ENCODE results near the gene HS2ST1. TPM values are rescaled to one million over a fixed set of nuclear protein-coding genes. Genes with fewer than 3 reads are reported as not detected.
"Not testable (repeated sequence)": the region's sequence is repeated elsewhere in the genome, so short reads cannot be mapped to it uniquely, and the experiment has no call there.

The HS2ST1 gene
- total RNA-seq, 2 donors from 2014 or later = 29.0 to 31.5 TPM

DNA sequence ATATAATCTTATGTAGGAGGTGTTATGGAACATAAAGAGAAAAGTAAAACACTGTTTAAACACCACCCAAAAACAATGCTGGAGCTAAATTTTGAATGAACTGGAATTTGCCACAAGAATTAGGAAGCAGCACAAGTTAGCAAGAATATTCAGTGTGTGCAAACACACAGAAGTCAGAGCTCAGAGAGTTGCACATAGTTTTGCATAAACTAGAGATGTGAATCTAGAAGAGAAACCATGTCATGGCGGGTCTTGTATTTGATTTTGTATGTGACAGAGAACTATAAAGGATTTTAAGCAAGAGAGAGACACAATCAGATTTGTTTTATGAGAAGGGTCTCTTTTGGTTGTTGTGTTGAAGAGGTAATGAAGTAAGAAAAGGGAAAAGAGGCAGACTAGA lies 38.7 kb upstream of the HS2ST1 start:
- Histone ChIP-seq H3K27ac (ENCODE audit: low read depth, low read length) (no peak overlapping the region), H3K4me1 (ENCODE audit: control insufficient read depth, insufficient read depth, low read length) (no peaks in the 10 kb centered on the region), H3K4me3 (ENCODE audit: low read length) (no peak overlapping the region), H3K9ac (ENCODE audit: extremely low read depth, low read length, poor library complexity, severe bottlenecking) (no peak overlapping the region), H3K27me3 (ENCODE audit: control insufficient read depth, insufficient read depth, low read length, poor library complexity, severe bottlenecking) (no peaks in the 10 kb centered on the region), H3K36me3 (ENCODE audit: control insufficient read depth, insufficient read depth, low read length) (peaks cover 47% of the 10 kb centered on the region), H3K9me3 (ENCODE audit: control insufficient read depth, low read length) (no peaks in the 10 kb centered on the region)
- 86 to 100% methylated on average over 1 of the region's 1 CpG for WGBS, 2 experiments (ENCODE audit: insufficient coverage in 1 of 2, insufficient read length in 1 of 2)
- Mint-ChIP-seq H3K36me3 (ENCODE audit: low read depth) (peaks cover 34% of the 10 kb centered on the region), H3K4me3 (no peak overlapping the region), H3K27me3 (ENCODE audit: insufficient read depth) (no peaks in the 10 kb centered on the region), H3K4me1 (peaks cover 6% of the 10 kb centered on the region), H3K27ac (no peak overlapping the region), H3K9me3 (peaks cover 2% of the 10 kb centered on the region)
- no peak for TF ChIP-seq CTCF (conservative IDR thresholded peaks at IDR 0.05)
- DNase-seq = no peak

DNA sequence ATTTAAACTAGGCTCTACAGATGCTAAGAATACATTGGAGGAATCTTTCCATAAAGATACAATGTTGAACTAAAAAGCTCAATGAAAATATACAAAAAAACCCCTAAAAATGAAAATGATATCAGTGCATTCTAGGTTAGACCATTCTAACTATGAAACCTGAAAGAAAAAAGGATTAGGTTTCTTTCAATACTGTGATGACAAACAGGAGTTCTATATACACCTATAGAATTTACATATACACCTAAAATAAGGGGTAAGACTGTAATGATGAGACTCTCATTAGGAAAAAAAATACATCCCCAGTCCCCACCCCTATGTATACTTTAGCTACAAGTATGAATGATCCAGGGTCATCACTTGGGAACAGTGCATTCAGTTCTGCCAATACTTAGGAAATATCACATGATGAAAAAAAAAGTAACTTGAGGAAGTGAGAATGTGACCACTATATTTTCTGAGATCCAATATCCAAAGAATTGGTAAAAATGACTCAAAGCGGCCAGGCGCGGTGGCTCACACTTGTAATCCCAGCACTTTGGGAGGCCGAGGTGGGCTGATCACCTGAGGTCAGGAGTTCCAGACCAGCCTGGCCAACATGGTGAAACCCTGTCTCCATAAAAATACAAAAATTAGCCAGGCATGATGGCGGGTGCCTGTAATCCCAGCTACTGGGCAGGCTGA lies 26.8 kb upstream of the HS2ST1 start:
- no peak overlapping the region for H3K27ac Mint-ChIP-seq

GRCh38 chr1:86888327-86888726 lies 26.1 kb upstream of the HS2ST1 start:
- H3K27ac ChIP-seq (ENCODE audit: low read depth, low read length) = no peak overlapping the region
- H3K4me3 ChIP-seq (ENCODE audit: low read length) = no peak overlapping the region
- WGBS, 2 experiments (ENCODE audit: insufficient coverage in 1 of 2, insufficient read length in 1 of 2) = 98% methylated on average over 5 of the region's 5 CpGs; no CpG with 5 or more reads in 1 of the 2 experiments
- peaks cover 29% of the 10 kb centered on the region for H3K36me3 Mint-ChIP-seq (ENCODE audit: low read depth)
- H3K27me3 Mint-ChIP-seq (ENCODE audit: insufficient read depth) = no peaks in the 10 kb centered on the region
- H3K4me1 Mint-ChIP-seq = no peaks in the 10 kb centered on the region
- no peaks in the 10 kb centered on the region for H3K9me3 ChIP-seq (ENCODE audit: control insufficient read depth, low read length)
- no peak overlapping the region for H3K27ac Mint-ChIP-seq
- H3K27me3 ChIP-seq (ENCODE audit: control insufficient read depth, insufficient read depth, low read length, poor library complexity, severe bottlenecking) = no peaks in the 10 kb centered on the region
- peaks cover 33% of the 10 kb centered on the region for H3K36me3 ChIP-seq (ENCODE audit: control insufficient read depth, insufficient read depth, low read length)
- no peak overlapping the region for H3K9ac ChIP-seq (ENCODE audit: extremely low read depth, low read length, poor library complexity, severe bottlenecking)
- H3K9me3 Mint-ChIP-seq = no peaks in the 10 kb centered on the region
- no peaks in the 10 kb centered on the region for H3K4me1 ChIP-seq (ENCODE audit: control insufficient read depth, insufficient read depth, low read length)
- no peak for TF ChIP-seq CTCF (conservative IDR thresholded peaks at IDR 0.05)
- no peak for DNase-seq
- no peak overlapping the region for H3K4me3 Mint-ChIP-seq

More for the DNA sequence above, 26.8 kb upstream of the HS2ST1 start:
- H3K4me3 ChIP-seq (ENCODE audit: low read length) = no peak overlapping the region
- no peaks in the 10 kb centered on the region for H3K27me3 Mint-ChIP-seq (ENCODE audit: insufficient read depth)
- peaks cover 31% of the 10 kb centered on the region for H3K36me3 ChIP-seq (ENCODE audit: control insufficient read depth, insufficient read depth, low read length)
- no peak for TF ChIP-seq CTCF (conservative IDR thresholded peaks at IDR 0.05)
- no peaks in the 10 kb centered on the region for H3K9me3 ChIP-seq (ENCODE audit: control insufficient read depth, low read length)
- no peak for DNase-seq
- no peaks in the 10 kb centered on the region for H3K9me3 Mint-ChIP-seq
- no peak overlapping the region for H3K9ac ChIP-seq (ENCODE audit: extremely low read depth, low read length, poor library complexity, severe bottlenecking)
- H3K36me3 Mint-ChIP-seq (ENCODE audit: low read depth) = peaks cover 29% of the 10 kb centered on the region
- no peak overlapping the region for H3K27ac ChIP-seq (ENCODE audit: low read depth, low read length)
- H3K27me3 ChIP-seq (ENCODE audit: control insufficient read depth, insufficient read depth, low read length, poor library complexity, severe bottlenecking) = no peaks in the 10 kb centered on the region
- no peaks in the 10 kb centered on the region for H3K4me1 Mint-ChIP-seq
- 97 to 100% methylated on average over 5 of the region's 5 CpGs for WGBS, 2 experiments (ENCODE audit: insufficient coverage in 1 of 2, insufficient read length in 1 of 2)
- no peak overlapping the region for H3K4me3 Mint-ChIP-seq
- H3K4me1 ChIP-seq (ENCODE audit: control insufficient read depth, insufficient read depth, low read length) = no peaks in the 10 kb centered on the region

DNA sequence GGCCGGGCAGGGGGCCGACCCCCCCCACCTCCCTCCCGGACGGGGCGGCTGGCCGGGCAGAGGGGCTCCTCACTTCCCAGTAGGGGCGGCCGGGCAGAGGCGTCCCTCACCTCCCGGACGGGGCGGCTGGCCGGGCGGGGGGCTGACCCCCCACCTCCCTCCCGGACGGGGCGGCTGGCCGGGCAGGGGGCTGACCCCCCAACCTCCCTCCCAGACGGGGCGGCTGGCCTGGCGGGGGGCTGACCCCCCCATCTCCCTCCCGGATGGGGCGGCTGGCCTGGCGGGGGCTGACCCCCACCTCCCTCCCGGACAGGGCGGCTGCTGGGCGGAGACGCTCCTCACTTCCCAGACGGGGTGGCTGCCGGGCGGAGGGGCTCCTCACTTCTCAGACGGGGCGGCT lies 15.0 kb upstream of the HS2ST1 start:
- not testable (repeated sequence) for H3K4me1 Mint-ChIP-seq; H3K9ac ChIP-seq (ENCODE audit: extremely low read depth, low read length, poor library complexity, severe bottlenecking); H3K27me3 ChIP-seq (ENCODE audit: control insufficient read depth, insufficient read depth, low read length, poor library complexity, severe bottlenecking); H3K27ac Mint-ChIP-seq; H3K4me1 ChIP-seq (ENCODE audit: control insufficient read depth, insufficient read depth, low read length); H3K27ac ChIP-seq (ENCODE audit: low read depth, low read length); H3K4me3 Mint-ChIP-seq; H3K27me3 Mint-ChIP-seq (ENCODE audit: insufficient read depth); DNase-seq; H3K4me3 ChIP-seq (ENCODE audit: low read length)
- peaks cover 60% of the 10 kb centered on the region for H3K36me3 Mint-ChIP-seq (ENCODE audit: low read depth)
- H3K36me3 ChIP-seq (ENCODE audit: control insufficient read depth, insufficient read depth, low read length) = peaks cover 54% of the 10 kb centered on the region
- 100% methylated on average over 5 of the region's 33 CpGs; no CpG with 5 or more reads in 1 of the 2 experiments for WGBS, 2 experiments (ENCODE audit: insufficient coverage in 1 of 2, insufficient read length in 1 of 2)
- peaks cover 20% of the 10 kb centered on the region for H3K9me3 Mint-ChIP-seq
- peaks cover 24% of the 10 kb centered on the region for H3K9me3 ChIP-seq (ENCODE audit: control insufficient read depth, low read length)
